Suprapubic skin (tissue), 4 donors: ENCODE data around the gene CCDC170. TPM values are rescaled to one million over a fixed set of nuclear protein-coding genes. Genes with fewer than 3 reads are reported as not detected.

ENCODE experiments used
- DNase-seq, 2 donors: peaks; one replicate each; pipeline ENCODE4 v3.0.0-alpha.2; 2019; ENCODE audit warnings: low spot score in 2 of 2
- H3K27ac ChIP-seq: fragments of 200-600 bp; sonication (generic); one replicate; pipeline ENCODE4 v1.5.1; 2019
- H3K27me3 ChIP-seq: fragments of 200-600 bp; sonication (generic); one replicate; pipeline ENCODE4 v1.5.1; 2019
- H3K36me3 ChIP-seq: fragments of 200-600 bp; sonication (generic); one replicate; pipeline ENCODE4 v1.5.1; 2019
- H3K4me1 ChIP-seq: fragments of 200-600 bp; sonication (generic); one replicate; pipeline ENCODE4 v1.5.1; 2019
- H3K4me3 ChIP-seq: fragments of 200-600 bp; sonication (generic); one replicate; pipeline ENCODE4 v1.5.1; 2019; ENCODE audit warnings: mild to moderate bottlenecking
- H3K9me3 ChIP-seq: fragments of 200-600 bp; sonication (generic); one replicate; pipeline ENCODE4 v1.5.1; 2019
- CTCF ChIP-seq, 2 donors: fragments of 200-600 bp in 1 of 2; fragments of 450-650 bp in 1 of 2; sonication (generic) in 1 of 2; IDR thresholded peaks; one replicate each; pipeline ENCODE4 v1.5.1; 2016 to 2019; ENCODE audit warnings: antibody characterized with exemption in 2 of 2, mild to moderate bottlenecking in 1 of 2, moderate library complexity in 1 of 2
- EP300 ChIP-seq: sonication (generic); formaldehyde crosslinking; IDR thresholded peaks from one replicate; pipeline ENCODE4 v1.6.1; 2017; ENCODE audit warnings: antibody characterized with exemption
- POLR2A ChIP-seq, 2 donors: fragments of 450-650 bp; IDR thresholded peaks; one replicate each; pipeline ENCODE4 v1.6.1; 2017; ENCODE audit warnings: antibody characterized with exemption in 2 of 2, mild to moderate bottlenecking in 2 of 2, moderate library complexity in 2 of 2
- POLR2AphosphoS5 ChIP-seq, 3 donors: sonication (generic); formaldehyde crosslinking; IDR thresholded peaks; one replicate each; pipeline ENCODE4 v1.6.1; 2017; ENCODE audit warnings: antibody characterized with exemption in 3 of 3
- WGBS: methylation state at CpG from one replicate; pipeline ENCODE4 v1.1.5; 2018; 5-methylcytosine and 5-hydroxymethylcytosine counted together
- total RNA-seq, 4 donors: library from RNA; depleted of rRNA; stranded (reverse); fragments of >200 nt; gene quantifications; one replicate each; pipeline ENCODE4 v1.1.0, GENCODE V29; 2016

CCDC170 gene
- total RNA-seq, 4 donors from 2014 or later, result 0.16 to 0.89 (median 0.24) TPM

- Histone ChIP-seq H3K27ac (no peak overlapping the region), H3K4me3 (no peak overlapping the region), H3K36me3 (no peaks in the 10 kb centered on the region), H3K9me3 (peaks cover 6% of the 10 kb centered on the region), H3K27me3 (no peaks in the 10 kb centered on the region), H3K4me1 (no peaks in the 10 kb centered on the region)
- DNase-seq, result no peak
- TF ChIP-seq POLR2AphosphoS5 (IDR thresholded peaks at IDR 0.05), result no peak
- TF ChIP-seq EP300, result no peak
- no peak for TF ChIP-seq POLR2A (IDR thresholded peaks at IDR 0.05)
- no peak for TF ChIP-seq CTCF (IDR thresholded peaks at IDR 0.05)
- 88% methylated on average over 1 of the region's 1 CpG for WGBS
These were observed 56.0 kb downstream of the CCDC170 start for GRCh38 chr6:151549790-151550189.

GRCh38 chr6:151550618-151551017 is 56.8 kb downstream of the CCDC170 start:
- Histone ChIP-seq H3K4me3 (no peak overlapping the region), H3K9me3 (peaks cover 6% of the 10 kb centered on the region), H3K27me3 (no peaks in the 10 kb centered on the region), H3K4me1 (no peaks in the 10 kb centered on the region), H3K27ac (no peak overlapping the region), H3K36me3 (no peaks in the 10 kb centered on the region)
- DNase-seq, result no peak
- WGBS, result 94% methylated on average over 3 of the region's 3 CpGs
- no peak for TF ChIP-seq EP300
- no peak for TF ChIP-seq CTCF (IDR thresholded peaks at IDR 0.05)
- no peak for TF ChIP-seq POLR2AphosphoS5 (IDR thresholded peaks at IDR 0.05)
- TF ChIP-seq POLR2A (IDR thresholded peaks at IDR 0.05), result no peak

GRCh38 chr6:151551223-151551857 is 57.5 kb downstream of the CCDC170 start:
- no peaks in the 10 kb centered on the region for H3K36me3 ChIP-seq
- H3K4me1 ChIP-seq, result no peaks in the 10 kb centered on the region

GRCh38 chr6:151553416-151554165 is 59.8 kb downstream of the CCDC170 start:
- H3K27ac ChIP-seq, result no peak overlapping the region
- TF ChIP-seq POLR2A (IDR thresholded peaks at IDR 0.05), result no peak
- H3K27me3 ChIP-seq, result no peaks in the 10 kb centered on the region
- 57% methylated on average over 3 of the region's 3 CpGs for WGBS
- H3K4me1 ChIP-seq, result no peaks in the 10 kb centered on the region
- no peak overlapping the region for H3K4me3 ChIP-seq
- H3K36me3 ChIP-seq, result no peaks in the 10 kb centered on the region
- DNase-seq, result no peak
- peaks cover 6% of the 10 kb centered on the region for H3K9me3 ChIP-seq

More at GRCh38 chr6:151551223-151551857, 57.5 kb downstream of the CCDC170 start:
- Histone ChIP-seq H3K27ac (no peak overlapping the region), H3K27me3 (no peaks in the 10 kb centered on the region), H3K4me3 (no peak overlapping the region), H3K9me3 (peaks cover 6% of the 10 kb centered on the region)
- WGBS, result 69% methylated on average over 6 of the region's 6 CpGs
- no peak for DNase-seq
- TF ChIP-seq POLR2AphosphoS5 (IDR thresholded peaks at IDR 0.05) (no peak), CTCF (IDR thresholded peaks at IDR 0.05) (no peak), POLR2A (IDR thresholded peaks at IDR 0.05) (no peak), EP300 (no peak)

- Histone ChIP-seq H3K4me3 (no peak overlapping the region), H3K27ac (no peak overlapping the region), H3K4me1 (no peaks in the 10 kb centered on the region), H3K9me3 (no peaks in the 10 kb centered on the region), H3K27me3 (no peaks in the 10 kb centered on the region), H3K36me3 (no peaks in the 10 kb centered on the region)
- no peak for DNase-seq
- TF ChIP-seq POLR2AphosphoS5 (IDR thresholded peaks at IDR 0.05), result no peak
- TF ChIP-seq POLR2A (IDR thresholded peaks at IDR 0.05), result no peak
- TF ChIP-seq CTCF (IDR thresholded peaks at IDR 0.05), result no peak
- TF ChIP-seq EP300, result no peak
These were observed 67.4 kb downstream of the CCDC170 start for GRCh38 chr6:151561238-151561637.
